CD4-positive, CD25-positive, alpha-beta regulatory T cell (primary cell): ENCODE measurements around the gene TENT4A. TPM values are rescaled to one million over a fixed set of nuclear protein-coding genes. Genes with fewer than 3 reads are reported as not detected.

Experiments
- ATAC-seq, 2 donors: fragments of 150-1000 bp; cut with Tn5 transposase; one replicate each; pipeline ENCODE4 v1.10.0; 2021; ENCODE audit warnings: low read depth in 2 of 2, moderate number of reproducible peaks in 2 of 2, moderate library complexity in 1 of 2
- DNase-seq, 3 donors: peaks; one replicate each; pipeline versions ENCODE4 v3.0.0 to v3.0.0-alpha.2; 2012 to 2022; ENCODE audit warnings: mixed read lengths in 1 of 3
- H3K27ac ChIP-seq: one replicate; pipeline ENCODE4 v1.7.0; 2013; ENCODE audit warnings: mild to moderate bottlenecking, low read length; ENCODE audit not compliant: insufficient read depth, poor library complexity, severe bottlenecking
- H3K27me3 ChIP-seq: one replicate; pipeline ENCODE4 v1.7.0; 2013; ENCODE audit warnings: low read length; ENCODE audit not compliant: control insufficient read depth, insufficient read depth
- H3K36me3 ChIP-seq: one replicate; pipeline ENCODE4 v1.7.0; 2013; ENCODE audit warnings: mild to moderate bottlenecking, low read length, moderate library complexity; ENCODE audit not compliant: control insufficient read depth, insufficient read depth
- H3K4me1 ChIP-seq: 2 replicates; pipeline ENCODE4 v1.7.0; 2013; ENCODE audit warnings: mild to moderate bottlenecking, low read length; ENCODE audit not compliant: insufficient read depth, control insufficient read depth, poor library complexity, severe bottlenecking
- H3K4me3 ChIP-seq: one replicate; pipeline ENCODE4 v1.7.0; 2013; ENCODE audit warnings: low read depth, mild to moderate bottlenecking, low read length, moderate library complexity
- H3K9me3 ChIP-seq, 2 experiments: 1 replicate in 1 of 2; 2 replicates in 1 of 2; pipeline ENCODE4 v1.7.0; 2013; ENCODE audit warnings: low read length in 2 of 2, mild to moderate bottlenecking in 1 of 2, moderate library complexity in 1 of 2; ENCODE audit not compliant: control insufficient read depth in 2 of 2
- H3K27ac Mint-ChIP-seq, 3 donors: one replicate each; pipeline ENCODE4 v1.8.0; 2020 to 2022; ENCODE audit warnings: mild to moderate bottlenecking in 3 of 3, mixed read lengths in 3 of 3, moderate library complexity in 2 of 3
- H3K27me3 Mint-ChIP-seq: one replicate; pipeline ENCODE4 v1.8.0; 2022; ENCODE audit warnings: mild to moderate bottlenecking, mixed read lengths
- H3K36me3 Mint-ChIP-seq: one replicate; pipeline ENCODE4 v1.8.0; 2020; ENCODE audit warnings: mixed read lengths
- H3K4me1 Mint-ChIP-seq, 4 donors: one replicate each; pipeline ENCODE4 v1.8.0; 2020 to 2022; ENCODE audit warnings: mixed read lengths in 4 of 4, mild to moderate bottlenecking in 1 of 4
- H3K4me3 Mint-ChIP-seq, 4 donors: one replicate each; pipeline ENCODE4 v1.8.0; 2020 to 2022; ENCODE audit warnings: mild to moderate bottlenecking in 4 of 4, mixed read lengths in 4 of 4, moderate library complexity in 3 of 4
- H3K9me3 Mint-ChIP-seq, 7 donors: one replicate each; pipeline ENCODE4 v1.8.0; 2020 to 2022; ENCODE audit warnings: mixed read lengths in 7 of 7, mild to moderate bottlenecking in 3 of 7, moderate library complexity in 2 of 7
- polyA plus RNA-seq, 4 donors: library from polyadenylated mRNA; unstranded; fragments of 300-500 nt; fragmentation: Illumina TruSeq; gene quantifications; one replicate each; pipeline ENCODE4 v1.2.3, GENCODE V29; 2021
- total RNA-seq: library from RNA; stranded (reverse); gene quantifications from one replicate; pipeline ENCODE4 v1.2.3, GENCODE V29; 2022

The TENT4A gene
- total and polyA plus RNA-seq, 5 donors from 2014 or later, result 0.74 to 66.5 (median 1.3) TPM

DNA sequence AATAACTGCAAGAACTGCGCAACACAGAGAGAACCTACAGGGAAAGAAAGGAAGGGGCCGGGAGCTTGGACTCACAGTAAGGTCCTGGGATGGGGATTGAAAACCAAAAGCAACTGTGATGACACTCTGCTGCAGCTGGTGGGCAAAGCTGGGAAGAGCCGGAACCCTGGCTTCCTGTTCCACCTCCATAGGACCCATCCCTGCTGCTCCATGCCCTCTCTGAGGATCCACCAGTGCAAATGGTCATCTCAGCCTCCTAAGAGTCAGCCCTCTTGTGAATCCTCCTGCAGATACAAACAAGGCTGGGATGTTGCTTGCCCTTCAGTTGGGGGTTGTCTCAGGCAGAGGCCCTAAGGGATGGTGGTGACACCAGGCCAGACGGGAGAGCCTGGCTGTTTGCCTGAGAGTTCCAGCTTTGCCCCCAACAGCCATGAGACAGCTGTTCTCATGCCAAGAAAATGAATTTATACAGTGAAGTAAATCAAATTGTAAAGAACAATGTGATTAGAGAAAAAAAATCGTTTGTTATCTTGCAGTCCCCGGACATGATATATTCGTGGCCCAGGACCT lies 90.8 kb downstream of the TENT4A start:
- Histone ChIP-seq H3K4me3 (no peak overlapping the region), H3K4me1 (no peaks in the 10 kb centered on the region), H3K9me3 (peaks cover 0 to 8% of the 10 kb centered on the region in 2 experiments), H3K27ac (no peak overlapping the region), H3K36me3 (no peaks in the 10 kb centered on the region), H3K27me3 (peaks cover 6% of the 10 kb centered on the region)
- H3K27me3 Mint-ChIP-seq, result peaks cover 13% of the 10 kb centered on the region
- DNase-seq, result no peak
- no peaks in the 10 kb centered on the region for H3K4me1 Mint-ChIP-seq
- H3K36me3 Mint-ChIP-seq, result no peaks in the 10 kb centered on the region
- H3K9me3 Mint-ChIP-seq, result peaks cover 0 to 10% (median 4%) of the 10 kb centered on the region in 7 donors
- H3K4me3 Mint-ChIP-seq, result no peak overlapping the region
- H3K27ac Mint-ChIP-seq, result no peak overlapping the region
- ATAC-seq, result no peak

DNA sequence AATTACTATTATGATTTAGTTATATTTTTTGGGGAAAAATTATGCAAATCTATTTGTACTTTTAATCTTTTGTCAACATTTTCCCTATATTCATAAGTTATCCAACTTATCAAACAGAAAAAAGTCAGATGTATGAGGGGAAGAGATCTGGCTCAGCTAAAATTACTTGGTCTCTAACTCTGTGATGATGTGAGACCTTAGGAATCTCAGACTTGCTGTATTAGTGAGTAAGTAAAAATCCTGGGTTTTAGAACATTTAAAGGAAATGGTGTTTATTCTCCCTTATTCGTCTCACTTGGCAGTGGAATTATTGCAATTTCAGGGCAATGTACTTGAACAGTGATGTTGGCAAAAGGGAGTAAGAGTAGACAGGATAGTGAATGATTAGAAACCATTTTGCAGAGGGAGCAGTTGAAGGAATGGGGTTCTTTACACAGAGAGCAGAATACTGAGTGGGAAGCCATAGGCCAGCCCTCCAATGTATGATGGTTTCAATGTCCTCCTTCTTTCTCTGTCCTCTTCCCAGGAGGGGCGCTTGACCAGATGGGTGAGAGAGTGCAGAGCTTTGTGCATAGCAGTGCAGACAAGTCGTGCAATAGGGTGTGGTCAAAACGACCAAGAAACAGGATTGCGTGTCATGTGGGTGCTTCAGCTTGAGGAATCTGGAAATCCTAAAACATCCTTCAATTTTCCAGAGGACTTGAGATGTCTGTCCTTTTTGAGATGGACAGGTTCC lies 91.7 kb downstream of the TENT4A start:
- no peaks in the 10 kb centered on the region for H3K36me3 ChIP-seq
- DNase-seq (no peak), ATAC-seq (no peak)
- H3K27me3 Mint-ChIP-seq, result peaks cover 14% of the 10 kb centered on the region
- no peaks in the 10 kb centered on the region for H3K36me3 Mint-ChIP-seq
- no peak overlapping the region for H3K4me3 ChIP-seq
- peaks cover 0 to 8% (median 4%) of the 10 kb centered on the region in 7 donors for H3K9me3 Mint-ChIP-seq
- peaks cover 0 to 8% of the 10 kb centered on the region in 2 experiments for H3K9me3 ChIP-seq
- H3K27me3 ChIP-seq, result peaks cover 6% of the 10 kb centered on the region
- no peak overlapping the region for H3K27ac Mint-ChIP-seq
- no peaks in the 10 kb centered on the region for H3K4me1 ChIP-seq
- no peak overlapping the region for H3K4me3 Mint-ChIP-seq
- H3K27ac ChIP-seq, result no peak overlapping the region
- no peaks in the 10 kb centered on the region for H3K4me1 Mint-ChIP-seq

DNA sequence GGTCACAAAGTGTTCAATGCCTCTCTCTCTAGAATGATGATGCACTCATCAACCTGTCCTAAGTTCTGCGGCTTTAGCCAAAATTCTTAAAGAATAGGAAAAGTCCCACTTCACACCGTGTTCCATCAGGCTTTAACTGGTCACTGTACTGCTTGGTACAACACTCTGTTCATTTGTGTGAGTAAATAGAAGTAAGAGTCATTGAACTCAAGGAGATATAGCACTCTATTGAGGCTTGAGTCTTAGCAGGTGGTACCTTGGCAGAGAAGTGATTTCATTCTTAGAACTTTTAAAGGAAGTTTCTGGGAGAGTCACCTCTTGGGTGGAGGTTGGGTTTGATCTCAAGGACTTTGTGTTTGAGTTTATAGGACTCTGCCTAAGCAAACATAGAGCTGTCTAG lies 92.6 kb downstream of the TENT4A start:
- Mint-ChIP-seq H3K36me3 (no peaks in the 10 kb centered on the region), H3K4me1 (no peaks in the 10 kb centered on the region), H3K9me3 (peaks cover 0 to 8% (median 4%) of the 10 kb centered on the region in 7 donors), H3K27me3 (peaks cover 16% of the 10 kb centered on the region), H3K27ac (no peak overlapping the region), H3K4me3 (no peak overlapping the region)
- ATAC-seq (no peak), DNase-seq (no peak)
- Histone ChIP-seq H3K4me1 (no peaks in the 10 kb centered on the region), H3K27ac (no peak overlapping the region), H3K27me3 (peaks cover 6% of the 10 kb centered on the region), H3K4me3 (no peak overlapping the region), H3K36me3 (no peaks in the 10 kb centered on the region), H3K9me3 (peaks cover 0 to 8% of the 10 kb centered on the region in 2 experiments)

Other genes starting within 250 kb of the TENT4A start
- 60.4 TPM for gene NSUN2, start 80.4 kb upstream of the TENT4A start, total RNA-seq
- gene NSUN2, start 80.4 kb upstream of the TENT4A start, polyA plus RNA-seq, result 10 to 100 TPM; 26.0 to 36.0 (median 26.4) TPM
- gene SRD5A1, start 80.0 kb upstream of the TENT4A start, total RNA-seq, result 5.3 TPM
- gene SRD5A1, start 80.0 kb upstream of the TENT4A start, polyA plus RNA-seq, result 1 to 10 TPM; 6.1 to 9.5 (median 7.7) TPM